Colonic mucosa (tissue), 4 donors: ENCODE data around the gene PGP. TPM values are rescaled to one million over a fixed set of nuclear protein-coding genes. Genes with fewer than 3 reads are reported as not detected.

Experiments used
- DNase-seq: peaks from one replicate; pipeline ENCODE4 v3.0.0-alpha.2; 2020
- H3K27ac ChIP-seq: fragments of 200-600 bp; one replicate; pipeline ENCODE4 v1.8.0; 2021
- H3K27me3 ChIP-seq: fragments of 200-600 bp; one replicate; pipeline ENCODE4 v1.8.0; 2021
- H3K36me3 ChIP-seq: fragments of 200-600 bp; one replicate; pipeline ENCODE4 v1.8.0; 2021
- H3K4me1 ChIP-seq: fragments of 200-600 bp; one replicate; pipeline ENCODE4 v1.8.0; 2021; ENCODE audit warnings: mild to moderate bottlenecking
- H3K4me3 ChIP-seq: fragments of 200-600 bp; one replicate; pipeline ENCODE4 v1.8.0; 2021
- H3K9ac ChIP-seq, 2 donors: one replicate each; pipeline ENCODE4 v1.7.0; 2013; ENCODE audit warnings: control low read depth in 2 of 2, low read depth in 2 of 2, low read length in 2 of 2
- H3K9me3 ChIP-seq: fragments of 200-600 bp; one replicate; pipeline ENCODE4 v1.8.0; 2021
- CTCF ChIP-seq: fragments of 200-600 bp; IDR thresholded peaks from one replicate; pipeline ENCODE4 v1.8.0; 2022; ENCODE audit warnings: antibody characterized with exemption, mild to moderate bottlenecking
- intact Hi-C: fragments of 100-400 bp; cut with DNase I; formaldehyde crosslinking; loops from one replicate; pipeline ENCODE4 v1.14.1; 2022
- total RNA-seq, 2 donors: library from RNA; stranded (reverse); fragmentation: NEBNext Ultra II Directional in 1 of 2; extraction: Animal tissue kit (Norgen Biotek cat#: 25700) in 1 of 2; gene quantifications; one replicate each; pipeline ENCODE4 v1.2.1, GENCODE V29; 2021
- donor health status: healthy.
- donor health status: DM: no; HTN: no; CAD: no.
- donor health status: DM: no; HTN: no; CAD: no.

The PGP gene
- total RNA-seq, 2 donors from 2014 or later, result 17.1 to 37.3 TPM

GRCh38 chr16:2216330-2216729, 1.7 kb upstream of the PGP start:
- no peaks in the 10 kb centered on the region for H3K9me3 ChIP-seq
- H3K27ac ChIP-seq, result no peak overlapping the region
- no peak for DNase-seq
- intact Hi-C loops, result no loop called here
- peaks cover 18% of the 10 kb centered on the region for H3K4me1 ChIP-seq
- no peak overlapping the region for H3K9ac ChIP-seq
- TF ChIP-seq CTCF, result no peak
- no peaks in the 10 kb centered on the region for H3K27me3 ChIP-seq
- no peaks in the 10 kb centered on the region for H3K36me3 ChIP-seq
- no peak overlapping the region for H3K4me3 ChIP-seq

- peak overlapping the region; percentile 95 for H3K4me3 ChIP-seq
- TF ChIP-seq CTCF, result no peak
- no peaks in the 10 kb centered on the region for H3K9me3 ChIP-seq
- peak overlapping the region; percentile 76 to 92 for H3K9ac ChIP-seq
- peak overlapping the region; percentile 71 for H3K27ac ChIP-seq
- no peaks in the 10 kb centered on the region for H3K36me3 ChIP-seq
- no peak for DNase-seq
- no peaks in the 10 kb centered on the region for H3K27me3 ChIP-seq
- peaks cover 18% of the 10 kb centered on the region for H3K4me1 ChIP-seq
- intact Hi-C loops, result no loop called here
These were observed 572 bp downstream of the PGP start for GRCh38 chr16:2213817-2214718.

GRCh38 chr16:2212362-2213324, 2.0 kb downstream of the PGP start:
- DNase-seq, result no peak
- peak overlapping the region; percentile 30 to 76 for H3K9ac ChIP-seq
- H3K4me3 ChIP-seq, result peak overlapping the region; percentile 95
- TF ChIP-seq CTCF, result no peak
- H3K27me3 ChIP-seq, result no peaks in the 10 kb centered on the region
- H3K9me3 ChIP-seq, result no peaks in the 10 kb centered on the region
- intact Hi-C loops, result no loop called here
- H3K36me3 ChIP-seq, result peaks cover 3% of the 10 kb centered on the region
- H3K27ac ChIP-seq, result peak overlapping the region; percentile 17
- peaks cover 18% of the 10 kb centered on the region for H3K4me1 ChIP-seq

GRCh38 chr16:2211923-2212347, 2.7 kb downstream of the PGP start:
- Histone ChIP-seq H3K4me3 (no peak overlapping the region), H3K4me1 (peaks cover 19% of the 10 kb centered on the region), H3K36me3 (peaks cover 8% of the 10 kb centered on the region), H3K9me3 (no peaks in the 10 kb centered on the region), H3K27ac (no peak overlapping the region), H3K27me3 (no peaks in the 10 kb centered on the region), H3K9ac (peak overlapping the region in 1 of 2 donors; percentile 76)
- DNase-seq, result no peak
- intact Hi-C loops, result no loop called here
- no peak for TF ChIP-seq CTCF
